ENCODE data around the gene NXPE4. TPM values are rescaled to one million over a fixed set of nuclear protein-coding genes. Genes with fewer than 3 reads are reported as not detected.
"Not testable (repeated sequence)": the region's sequence is repeated elsewhere in the genome, so short reads cannot be mapped to it uniquely, and the experiment has no call there.

Gene NXPE4
- total and polyA plus RNA-seq, 2 of the 8 experiments (the other 6 are each of a cell fraction or from before 2014, with no cell fraction given), result not detected

DNA sequence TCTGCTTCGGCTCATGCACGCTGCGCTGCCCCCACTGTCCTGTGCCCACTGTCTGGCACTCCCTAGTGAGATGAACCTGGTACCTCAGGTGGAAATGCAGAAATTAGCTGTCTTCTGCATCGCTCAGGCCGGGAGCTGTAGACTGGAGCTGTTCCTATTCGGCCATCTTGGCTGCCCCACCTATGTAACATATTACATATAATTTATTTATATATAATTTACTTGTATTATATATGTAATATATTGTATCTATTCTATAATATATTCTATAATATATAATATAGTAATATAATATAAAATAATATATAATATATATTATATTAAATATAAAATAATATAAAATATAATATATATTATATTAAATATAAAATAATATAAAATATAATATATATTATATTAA lies 43.9 kb upstream of the NXPE4 start:
- H2AK5ac ChIP-seq (ENCODE audit: low read depth, low read length); H2BK15ac ChIP-seq (ENCODE audit: low read length); H3K9me3 ChIP-seq (ENCODE audit: insufficient read depth in 2 of 2, low read depth in 1 of 2, low read length in 1 of 2); H3K4ac ChIP-seq (replicated peaks; ENCODE audit: insufficient read length, low read depth, low read length); FAIRE-seq; H2AFZ ChIP-seq (ENCODE audit: low read length); H3K18ac ChIP-seq (ENCODE audit: extremely low read depth, low read length); H3K79me2 ChIP-seq (ENCODE audit: control insufficient read depth in 1 of 2, insufficient read depth in 2 of 2, low read length in 2 of 2); H3K23ac ChIP-seq (ENCODE audit: insufficient read length); H3K27ac ChIP-seq (ENCODE audit: low read depth, low read length); H3K79me1 ChIP-seq (ENCODE audit: low read depth, low read length); CTCF ChIA-PET (ENCODE audit: partially characterized antibody); H3K4me3 ChIP-seq (ENCODE audit: extremely low read depth in 1 of 4, insufficient read depth in 2 of 4, low read depth in 3 of 4, low read length in 4 of 4); H2BK5ac ChIP-seq (ENCODE audit: low read depth, low read length); H2BK12ac ChIP-seq (ENCODE audit: low read depth, low read length); H3K9ac ChIP-seq (replicated peaks in 1 of 4; ENCODE audit: extremely low read depth in 1 of 4, low read depth in 3 of 4, low read length in 3 of 4); H2BK20ac ChIP-seq (ENCODE audit: low read length); H4K20me1 ChIP-seq (replicated peaks in 1 of 2; ENCODE audit: control insufficient read depth in 1 of 2, insufficient read depth in 2 of 2, low read length in 2 of 2); H3K4me2 ChIP-seq (ENCODE audit: insufficient read depth in 1 of 2, low read depth in 2 of 2, low read length in 2 of 2); H3K27me3 ChIP-seq (replicated peaks in 1 of 4; ENCODE audit: control insufficient read depth in 3 of 4, extremely low read depth in 1 of 4, insufficient read depth in 3 of 4, low read length in 3 of 4); H2BK120ac ChIP-seq (replicated peaks; ENCODE audit: low read depth, low read length); H3K36me3 ChIP-seq (ENCODE audit: control insufficient read depth in 2 of 4, insufficient read depth in 4 of 4, low read length in 3 of 4); H4K5ac ChIP-seq (ENCODE audit: insufficient read length, low read depth, low read length); POLR2A ChIA-PET (ENCODE audit: partially characterized antibody); H3K23me2 ChIP-seq (ENCODE audit: low read depth, low read length); H4K8ac ChIP-seq (ENCODE audit: extremely low read depth, insufficient read depth, low read length); H3K56ac ChIP-seq (replicated peaks; ENCODE audit: insufficient read length, low read depth, low read length); DNase-seq (ENCODE audit: low read depth in 1 of 2, low spot score in 2 of 2); H4K91ac ChIP-seq (replicated peaks; ENCODE audit: insufficient read length, low read length); H3K4me1 ChIP-seq (replicated peaks in 1 of 4; ENCODE audit: control insufficient read depth in 3 of 4, insufficient read depth in 4 of 4, low read length in 3 of 4); H3K14ac ChIP-seq (ENCODE audit: insufficient read length): not testable (repeated sequence)
- 100% methylated on average over 6 of the region's 6 CpGs; no CpG with 5 or more reads in 1 of the 2 experiments for WGBS, 2 experiments (ENCODE audit: extremely low coverage in 1 of 2, insufficient coverage in 1 of 2, insufficient read length in 1 of 2, insufficient replicate concordance in 2 of 2, low coverage in 1 of 2, low lambda C conversion rate in 2 of 2, missing lambda C conversion rate in 1 of 2)

DNA sequence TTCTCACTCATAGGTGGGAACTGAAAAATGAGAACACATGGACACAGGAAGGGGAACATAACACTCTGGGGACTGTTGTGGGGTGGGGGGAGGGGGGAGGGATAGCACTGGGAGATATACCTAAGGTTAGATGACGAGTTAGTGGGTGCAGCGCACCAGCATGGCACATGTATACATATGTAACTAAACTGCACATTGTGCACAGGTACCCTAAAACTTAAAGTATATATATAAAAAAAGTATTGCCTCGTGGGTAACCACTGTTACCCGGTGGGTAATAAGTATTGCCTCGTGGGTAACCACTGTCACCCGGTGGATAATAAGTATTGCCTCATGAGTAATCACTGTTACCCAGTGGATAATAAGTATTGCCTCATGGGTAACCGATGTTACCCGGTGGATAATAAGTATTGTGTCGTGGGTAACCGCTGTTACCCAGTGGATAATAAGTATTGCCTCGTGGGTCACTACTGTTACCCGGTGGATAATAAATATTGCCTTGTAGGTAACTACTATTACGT lies 35.9 kb upstream of the NXPE4 start:
- H3K23me2 ChIP-seq (ENCODE audit: low read depth, low read length); H2AFZ ChIP-seq (ENCODE audit: low read length); H3K14ac ChIP-seq (ENCODE audit: insufficient read length); H3K36me3 ChIP-seq (ENCODE audit: control insufficient read depth in 2 of 4, insufficient read depth in 4 of 4, low read length in 3 of 4); H2BK12ac ChIP-seq (ENCODE audit: low read depth, low read length); H3K27ac ChIP-seq (ENCODE audit: low read depth, low read length); H4K20me1 ChIP-seq (replicated peaks in 1 of 2; ENCODE audit: control insufficient read depth in 1 of 2, insufficient read depth in 2 of 2, low read length in 2 of 2); H2AK5ac ChIP-seq (ENCODE audit: low read depth, low read length); CTCF ChIA-PET (ENCODE audit: partially characterized antibody); DNase-seq (ENCODE audit: low read depth in 1 of 2, low spot score in 2 of 2); H3K4me3 ChIP-seq (ENCODE audit: extremely low read depth in 1 of 4, insufficient read depth in 2 of 4, low read depth in 3 of 4, low read length in 4 of 4); H2BK20ac ChIP-seq (ENCODE audit: low read length); H3K4ac ChIP-seq (replicated peaks; ENCODE audit: insufficient read length, low read depth, low read length); POLR2A ChIA-PET (ENCODE audit: partially characterized antibody); H2BK5ac ChIP-seq (ENCODE audit: low read depth, low read length); H3K9me3 ChIP-seq (ENCODE audit: insufficient read depth in 2 of 2, low read depth in 1 of 2, low read length in 1 of 2); H3K56ac ChIP-seq (replicated peaks; ENCODE audit: insufficient read length, low read depth, low read length); H3K23ac ChIP-seq (ENCODE audit: insufficient read length); H2BK15ac ChIP-seq (ENCODE audit: low read length); H3K18ac ChIP-seq (ENCODE audit: extremely low read depth, low read length); H3K27me3 ChIP-seq (replicated peaks in 1 of 4; ENCODE audit: control insufficient read depth in 3 of 4, extremely low read depth in 1 of 4, insufficient read depth in 3 of 4, low read length in 3 of 4); H3K79me2 ChIP-seq (ENCODE audit: control insufficient read depth in 1 of 2, insufficient read depth in 2 of 2, low read length in 2 of 2); H3K4me2 ChIP-seq (ENCODE audit: insufficient read depth in 1 of 2, low read depth in 2 of 2, low read length in 2 of 2); H4K91ac ChIP-seq (replicated peaks; ENCODE audit: insufficient read length, low read length); H2BK120ac ChIP-seq (replicated peaks; ENCODE audit: low read depth, low read length); H4K5ac ChIP-seq (ENCODE audit: insufficient read length, low read depth, low read length); FAIRE-seq; H3K9ac ChIP-seq (replicated peaks in 1 of 4; ENCODE audit: extremely low read depth in 1 of 4, low read depth in 3 of 4, low read length in 3 of 4); H4K8ac ChIP-seq (ENCODE audit: extremely low read depth, insufficient read depth, low read length); H3K79me1 ChIP-seq (ENCODE audit: low read depth, low read length); H3K4me1 ChIP-seq (replicated peaks in 1 of 4; ENCODE audit: control insufficient read depth in 3 of 4, insufficient read depth in 4 of 4, low read length in 3 of 4): not testable (repeated sequence)
- WGBS, 2 experiments (ENCODE audit: extremely low coverage in 1 of 2, insufficient coverage in 1 of 2, insufficient read length in 1 of 2, insufficient replicate concordance in 2 of 2, low coverage in 1 of 2, low lambda C conversion rate in 2 of 2, missing lambda C conversion rate in 1 of 2), result 88% methylated on average over 11 of the region's 13 CpGs; no CpG with 5 or more reads in 1 of the 2 experiments

All from H1 (cell line).